HepG2 (cell line): ENCODE results near the gene PTMA. TPM values are rescaled to one million over a fixed set of nuclear protein-coding genes. Genes with fewer than 3 reads are reported as not detected.

Experiments used
- CREBL2 ChIP-seq: sonication (generic); formaldehyde crosslinking; IDR thresholded peaks from 2 replicates; pipeline ENCODE4 v1.8.1; 2023; ENCODE audit warnings: missing genetic modification reagents, mild to moderate bottlenecking, borderline replicate concordance
- FOXK1 ChIP-seq: sonication (generic); formaldehyde crosslinking; IDR thresholded peaks from 2 replicates; pipeline ENCODE4 v1.4.0; 2020; ENCODE audit warnings: low read depth, missing genetic modification reagents, borderline replicate concordance
- GATAD1 ChIP-seq: IDR thresholded peaks from 2 replicates; pipeline ENCODE4 v1.6.1; 2016; ENCODE audit warnings: missing genetic modification reagents, missing compliant biosample characterization
- GLI4 ChIP-seq: sonication (generic); formaldehyde crosslinking; IDR thresholded peaks from 2 replicates; pipeline ENCODE4 v1.5.1; 2020; ENCODE audit warnings: missing genetic modification reagents, mild to moderate bottlenecking, moderate library complexity, borderline replicate concordance
- KAT8 ChIP-seq: IDR thresholded peaks from 2 replicates; pipeline ENCODE4 v1.6.1; 2016; ENCODE audit warnings: missing genetic modification reagents, missing compliant biosample characterization
- KDM4B ChIP-seq: sonication (generic); formaldehyde crosslinking; IDR thresholded peaks from 2 replicates; pipeline ENCODE4 v1.4.0; 2020; ENCODE audit warnings: missing genetic modification reagents
- MTERF4 ChIP-seq: sonication (generic); formaldehyde crosslinking; IDR thresholded peaks from 2 replicates; pipeline ENCODE4 v1.8.0; 2023; ENCODE audit warnings: mild to moderate bottlenecking, missing genetic modification reagents
- NFE2L2 ChIP-seq: fragments of 150-350 bp; IDR thresholded peaks from 2 replicates; pipeline ENCODE4 v1.6.1; 2014; ENCODE audit warnings: low read length
- REL ChIP-seq: sonication (generic); formaldehyde crosslinking; conservative IDR thresholded peaks from 2 replicates; pipeline ENCODE4 v1.8.0; 2022; ENCODE audit warnings: mild to moderate bottlenecking, missing genetic modification reagents, moderate library complexity
- RFXAP ChIP-seq: sonication (generic); formaldehyde crosslinking; IDR thresholded peaks from 2 replicates; pipeline ENCODE4 v1.4.0; 2020; ENCODE audit warnings: missing genetic modification reagents, borderline replicate concordance
- RNF219 ChIP-seq: sonication (generic); formaldehyde crosslinking; IDR thresholded peaks from 2 replicates; pipeline ENCODE4 v1.5.0; 2020; ENCODE audit warnings: mild to moderate bottlenecking, missing genetic modification reagents
- ZBTB44 ChIP-seq: sonication (generic); formaldehyde crosslinking; IDR thresholded peaks from 2 replicates; pipeline ENCODE4 v1.4.0; 2020; ENCODE audit warnings: missing genetic modification reagents
- ZGPAT ChIP-seq: IDR thresholded peaks from 2 replicates; pipeline ENCODE4 v1.6.1; 2016; ENCODE audit warnings: mild to moderate bottlenecking
- ZNF24 ChIP-seq: fragments of 450-650 bp; IDR thresholded peaks from 2 replicates; pipeline ENCODE4 v1.6.1; 2017; ENCODE audit warnings: antibody characterized with exemption, mild to moderate bottlenecking
- ZNF570 ChIP-seq: sonication (generic); formaldehyde crosslinking; IDR thresholded peaks from 2 replicates; pipeline ENCODE4 v1.4.0; 2020; ENCODE audit warnings: mild to moderate bottlenecking, missing genetic modification reagents, borderline replicate concordance
- ZNF629 ChIP-seq: sonication (generic); formaldehyde crosslinking; conservative IDR thresholded peaks from 2 replicates; pipeline ENCODE4 v1.5.0; 2020; ENCODE audit warnings: missing genetic modification reagents
- ZNF710 ChIP-seq: sonication (generic); formaldehyde crosslinking; IDR thresholded peaks from 2 replicates; pipeline ENCODE4 v1.5.0; 2020; ENCODE audit warnings: mild to moderate bottlenecking, missing genetic modification reagents, borderline replicate concordance
- ZNF83 ChIP-seq: sonication (generic); formaldehyde crosslinking; IDR thresholded peaks from 2 replicates; pipeline ENCODE4 v1.4.0; 2020; ENCODE audit warnings: missing genetic modification reagents, mild to moderate bottlenecking, borderline replicate concordance
- ZSCAN25 ChIP-seq: sonication (generic); formaldehyde crosslinking; IDR thresholded peaks from 2 replicates; pipeline ENCODE4 v1.8.0; 2022; ENCODE audit warnings: mild to moderate bottlenecking, missing genetic modification reagents
- ZSCAN31 ChIP-seq: sonication (generic); formaldehyde crosslinking; IDR thresholded peaks from 2 replicates; pipeline ENCODE4 v1.5.0; 2020; ENCODE audit warnings: low read depth, mild to moderate bottlenecking, missing genetic modification reagents
- polyA plus RNA-seq, 8 experiments: library from polyadenylated mRNA; depleted of rRNA in 3 of 8; stranded (reverse) in 7 of 8; unstranded in 1 of 8; fragments of >200 nt; fragmentation: Illumina TruSeq in 4 of 8; extraction: Trizol in 4 of 8; gene quantifications; 2 replicates each; pipeline versions ENCODE4 v1.2.1 to v1.2.3, GENCODE V29; 2011 to 2016; ENCODE audit warnings: low read depth in 4 of 8, missing spikeins in 1 of 8, mixed read lengths in 1 of 8; ENCODE audit not compliant: insufficient read depth in 1 of 8
- total RNA-seq, 5 experiments: library from RNA; depleted of rRNA; stranded (reverse); fragments of >200 nt; fragmentation: Illumina TruSeq; extraction: Trizol; gene quantifications; 2 replicates each; pipeline ENCODE4 v1.2.3, GENCODE V29; 2016; ENCODE audit warnings: low read depth in 1 of 5

PTMA gene
- total and polyA plus RNA-seq, 2 of the 13 experiments (the other 11 are each of a cell fraction or from before 2014, with no cell fraction given): 190 to 1,086 TPM

- TF ChIP-seq RFXAP (CRISPR knock-in tag): peak; percentile 74
- TF ChIP-seq ZNF83: no peak; the same call in 1 of the 2 replicates
- peak; percentile 75; the same call in 1 of the 2 replicates for TF ChIP-seq RNF219 (CRISPR knock-in tag)
- TF ChIP-seq FOXK1 (CRISPR knock-in tag): peak; percentile 20; the same call in 1 of the 2 replicates
- no peak for TF ChIP-seq NFE2L2
- TF ChIP-seq ZNF24: no peak
- no peak; the same call in 1 of the 2 replicates for TF ChIP-seq GLI4 (CRISPR knock-in tag)
- peak; percentile 32; the same call in 1 of the 2 replicates for TF ChIP-seq REL
- no peak for TF ChIP-seq CREBL2 (CRISPR knock-in tag)
- peak; percentile 84; the same call in 1 of the 2 replicates for TF ChIP-seq MTERF4
- peak; percentile 94 for TF ChIP-seq ZSCAN31
- peak; percentile 86 for TF ChIP-seq ZGPAT (CRISPR knock-in tag)
- peak; percentile 55; the same call in 1 of the 2 replicates for TF ChIP-seq ZNF710 (CRISPR knock-in tag)
- TF ChIP-seq ZBTB44: no peak; the same call in 1 of the 2 replicates
- TF ChIP-seq ZNF570: no peak
- peak; percentile 12; the same call in 1 of the 2 replicates for TF ChIP-seq KDM4B (CRISPR knock-in tag)
- peak; percentile 86 for TF ChIP-seq KAT8 (CRISPR knock-in tag)
- TF ChIP-seq ZNF629 (CRISPR knock-in tag): no peak; the same call in 1 of the 2 replicates
- TF ChIP-seq ZSCAN25 (CRISPR knock-in tag): no peak
- TF ChIP-seq GATAD1 (CRISPR knock-in tag): peak; percentile 55; the same call in 1 of the 2 replicates
Measured at GRCh38 chr2:231707927-231708772, at the start of gene PTMA (continued).
